NCI-H1694 treated with DMSO at 0.1 percent for 48 hours (cell line): ENCODE results near the gene NT5DC4.
"Not testable (repeated sequence)": the region's sequence is repeated elsewhere in the genome, so short reads cannot be mapped to it uniquely, and the experiment has no call there.

Experiments
- DNase-seq: peaks from one replicate; lab custom pipeline; 2025; lab: John Stamatoyannopoulos, UW

Gene NT5DC4

DNA sequence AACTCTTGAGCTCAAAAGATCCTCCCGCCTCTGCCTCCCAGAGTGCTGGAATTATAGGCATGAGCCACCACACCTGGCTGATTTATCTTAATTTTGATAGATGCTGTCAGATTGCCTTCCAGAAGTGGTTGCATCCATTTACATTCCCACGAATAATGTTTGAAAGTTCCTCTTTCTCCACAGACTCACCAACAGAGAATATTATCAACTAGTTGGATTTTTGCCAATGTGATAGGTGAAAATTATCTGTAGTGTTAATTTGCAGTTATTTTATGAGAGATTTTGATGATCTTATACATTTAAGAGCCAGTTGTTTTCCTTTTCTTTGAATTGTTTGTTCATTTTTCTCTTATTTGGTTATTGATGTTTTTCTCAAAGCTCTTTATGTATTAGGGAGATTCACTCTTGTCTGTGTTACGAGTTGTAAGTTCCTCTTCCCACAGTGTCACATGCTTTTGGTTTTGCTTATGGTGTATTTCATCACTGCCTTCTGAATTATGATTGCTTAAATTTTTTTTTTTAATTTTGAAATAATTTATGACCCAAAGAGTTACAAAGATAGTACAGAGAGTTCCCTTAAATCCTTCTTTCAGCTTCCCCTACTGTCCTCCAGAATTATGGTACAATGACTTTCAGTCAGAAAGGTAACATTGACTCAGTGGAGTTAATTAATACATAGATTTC, 20.7 kb upstream of the NT5DC4 start:
- DNase-seq, result no peak

DNA sequence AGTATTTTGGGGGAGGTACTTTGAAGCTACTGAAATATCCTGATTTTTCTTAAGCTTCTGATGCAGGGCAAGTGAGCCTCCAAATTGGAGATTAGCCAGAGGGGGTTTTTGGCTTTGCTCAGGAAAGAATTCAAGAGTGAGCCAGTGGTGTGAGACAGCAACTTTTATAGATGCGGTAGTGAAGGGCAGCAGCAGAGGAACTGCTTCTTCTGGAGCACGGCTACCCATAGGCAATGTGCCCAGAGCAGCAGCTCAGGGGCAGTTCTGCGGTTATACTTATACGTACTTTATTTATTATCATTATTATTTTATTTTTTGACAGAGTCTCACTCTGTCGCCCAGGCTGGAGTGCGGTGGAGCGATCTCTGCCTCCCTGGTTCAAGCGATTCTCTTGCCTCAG, 19.8 kb upstream of the NT5DC4 start:
- DNase-seq, result no peak

DNA sequence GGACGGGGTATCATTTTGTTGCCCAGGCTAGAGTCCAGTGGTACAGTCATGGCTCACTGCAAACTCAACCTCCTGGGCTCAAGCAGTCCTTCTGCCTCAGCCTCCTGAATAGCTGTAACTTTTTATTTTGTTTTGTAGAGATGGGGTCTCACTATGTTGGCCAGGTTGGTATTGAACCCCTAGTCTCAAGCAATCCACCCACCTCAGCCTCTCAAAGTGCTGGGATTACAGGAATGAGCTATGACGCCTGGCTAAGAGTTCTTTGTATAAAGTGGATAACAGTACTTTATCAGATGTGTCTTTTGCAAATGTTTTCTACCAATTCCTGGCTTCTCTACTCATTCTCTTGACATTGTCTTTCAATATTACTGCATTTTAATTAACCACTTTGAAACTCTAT, 17.1 kb upstream of the NT5DC4 start:
- DNase-seq, result no peak

DNA sequence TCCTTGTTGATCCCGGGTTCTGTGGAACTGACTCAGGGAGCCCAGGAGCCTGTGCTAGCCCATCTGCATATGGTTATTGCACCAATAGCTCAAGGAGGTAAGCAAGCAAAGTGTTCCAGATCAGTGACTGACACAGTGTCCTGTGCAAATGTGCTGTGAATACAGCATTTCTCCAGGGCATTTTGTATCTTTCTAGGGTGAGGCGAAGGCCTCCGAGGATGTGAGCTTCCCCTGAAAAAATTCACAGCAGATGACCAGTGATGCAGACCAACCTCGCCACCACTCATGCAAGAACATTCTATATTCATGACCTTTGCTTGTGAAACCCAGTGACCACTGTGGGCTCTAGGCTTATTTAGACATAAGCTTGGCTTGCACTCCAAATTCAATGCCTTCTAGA, 15.2 kb upstream of the NT5DC4 start:
- no peak for DNase-seq

DNA sequence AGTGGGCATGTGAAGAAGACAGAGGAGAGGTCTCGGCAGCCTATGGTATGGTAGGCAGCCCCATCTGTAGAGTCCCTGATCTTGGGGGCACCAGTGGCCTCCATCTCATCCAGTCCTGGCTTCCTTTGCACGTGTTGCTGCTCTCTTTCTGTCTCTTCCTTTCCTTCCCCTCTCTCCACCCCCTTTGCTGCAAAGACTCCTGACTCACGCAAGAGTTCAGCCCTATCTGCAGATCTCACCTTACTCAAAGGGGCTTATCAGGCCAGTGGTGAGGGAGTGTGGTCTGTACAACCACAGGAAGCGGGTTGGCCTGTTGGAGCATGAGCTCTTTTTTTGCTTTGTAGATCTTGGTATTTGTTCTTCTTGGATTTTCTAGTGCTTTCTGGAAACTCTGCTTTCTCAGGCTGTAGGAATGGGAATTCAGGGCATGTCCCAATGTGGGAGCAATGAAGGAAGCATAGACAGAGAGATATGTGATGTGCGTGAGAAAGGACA, 14.6 kb upstream of the NT5DC4 start:
- DNase-seq, result no peak

DNA sequence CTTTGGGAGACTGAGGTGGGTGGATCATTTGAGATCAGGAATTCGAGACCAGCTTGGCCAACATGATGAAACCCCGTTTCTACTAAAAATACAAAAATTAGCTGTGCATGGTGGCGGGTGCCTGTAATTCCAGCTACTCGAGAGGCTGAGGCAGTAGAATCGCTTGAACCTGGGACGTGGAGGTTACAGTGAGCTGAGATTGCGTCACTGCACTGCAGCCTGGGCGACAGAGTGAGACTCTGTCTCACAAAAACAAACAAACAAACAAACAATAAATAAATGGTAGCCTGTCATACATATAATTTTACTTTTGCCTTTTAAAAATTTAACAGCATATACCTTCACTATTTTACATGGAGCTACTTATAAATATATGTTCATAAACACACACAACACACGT, 13.9 kb upstream of the NT5DC4 start:
- DNase-seq, result not testable (repeated sequence)

DNA sequence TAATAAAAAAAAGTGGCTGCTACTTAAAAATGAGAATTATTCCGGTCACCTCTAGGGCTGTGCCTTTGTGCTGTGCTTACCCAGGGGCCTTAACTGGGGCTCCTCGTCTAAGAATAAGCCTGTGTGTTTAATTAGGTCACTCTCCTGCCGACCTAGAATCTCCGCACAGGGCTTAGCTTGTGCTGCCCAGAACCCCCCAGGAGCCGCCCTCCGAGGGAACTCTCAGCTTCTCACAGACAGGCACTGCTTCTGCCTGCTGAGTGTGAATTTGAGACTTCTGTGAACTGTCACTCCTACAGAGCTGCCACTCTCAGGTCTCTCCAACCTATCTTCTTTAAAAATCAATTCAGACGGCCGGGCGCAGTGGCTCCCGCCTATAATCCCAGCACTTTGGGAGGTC, 11.9 kb upstream of the NT5DC4 start:
- DNase-seq, result no peak

DNA sequence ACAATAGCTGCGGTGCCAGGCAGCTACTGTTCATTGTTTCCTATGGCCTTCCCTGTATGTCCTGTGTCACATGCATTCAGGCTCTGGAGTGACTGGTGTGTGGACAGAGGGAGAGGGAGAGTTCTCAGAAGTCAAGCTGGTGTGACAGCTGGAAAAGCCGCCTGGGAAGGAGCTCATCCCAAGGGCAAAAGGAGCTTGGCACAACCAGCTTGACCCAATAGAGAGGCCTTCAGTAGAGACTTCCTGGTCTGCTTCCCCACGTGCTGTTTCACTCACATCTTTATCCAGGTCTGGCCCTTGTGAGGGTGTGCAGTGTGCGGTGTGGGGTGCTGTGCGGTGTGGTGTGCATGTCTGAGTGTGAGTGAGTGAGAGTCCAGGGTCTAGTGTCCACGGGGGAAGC, 11.1 kb upstream of the NT5DC4 start:
- no peak for DNase-seq

DNA sequence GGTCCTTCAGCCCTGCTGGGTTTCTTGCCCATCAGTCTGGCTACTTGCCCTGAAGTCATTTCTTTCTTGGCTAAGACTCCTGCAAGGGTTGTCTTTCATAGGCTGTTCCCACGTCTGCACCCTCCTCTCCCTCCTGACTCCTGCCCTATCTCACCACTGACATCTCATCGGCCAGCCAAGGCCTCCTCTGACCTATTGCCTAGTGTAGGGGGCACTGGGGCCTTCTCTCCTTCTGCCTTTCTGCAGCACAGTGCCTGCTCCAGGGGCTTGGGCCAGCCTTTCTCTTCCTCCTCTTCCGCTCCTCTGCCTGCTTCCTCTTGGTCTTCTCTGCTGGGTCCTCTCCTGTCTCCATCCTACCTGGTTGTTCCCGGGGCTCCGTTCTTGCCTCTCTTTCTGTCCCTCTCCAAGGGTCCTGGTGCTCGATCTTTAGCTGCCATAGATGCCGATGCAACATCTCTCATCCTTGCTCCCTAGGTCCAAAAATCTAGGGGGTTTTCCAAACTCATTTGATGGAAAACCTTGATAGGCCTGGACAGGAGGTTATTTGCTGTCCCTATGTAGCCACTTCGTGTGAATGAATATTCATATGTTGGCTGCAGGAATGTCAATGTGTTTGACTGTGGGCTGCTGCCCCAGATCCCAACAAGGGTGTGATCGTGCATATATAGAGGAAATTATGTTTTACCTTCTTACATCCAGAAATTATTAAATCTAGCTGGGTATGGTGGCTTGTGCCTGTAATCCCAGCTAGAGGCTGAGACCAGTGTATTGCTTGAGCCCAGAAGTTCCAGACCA, 9.7 kb upstream of the NT5DC4 start:
- DNase-seq, result no peak

DNA sequence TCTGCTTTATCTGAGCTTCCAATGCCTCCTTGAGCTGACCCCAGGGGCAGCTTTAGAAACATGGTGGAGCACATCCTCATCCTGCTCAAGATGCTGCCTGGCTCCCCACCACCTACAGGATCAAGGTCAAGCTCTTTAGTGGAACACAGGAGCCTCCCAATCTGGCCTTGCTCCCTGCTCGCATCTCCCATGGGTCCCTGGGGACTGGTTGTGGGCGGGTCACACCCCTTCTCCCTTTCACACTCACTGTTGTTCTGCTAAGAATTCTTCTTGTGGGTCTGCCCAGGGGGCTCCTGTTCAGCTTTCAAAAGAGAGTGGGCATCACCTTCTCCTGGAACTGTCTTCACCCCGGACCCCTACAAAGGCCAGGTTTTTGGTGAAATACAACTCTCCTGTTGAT, 8.4 kb upstream of the NT5DC4 start:
- DNase-seq, result no peak

DNA sequence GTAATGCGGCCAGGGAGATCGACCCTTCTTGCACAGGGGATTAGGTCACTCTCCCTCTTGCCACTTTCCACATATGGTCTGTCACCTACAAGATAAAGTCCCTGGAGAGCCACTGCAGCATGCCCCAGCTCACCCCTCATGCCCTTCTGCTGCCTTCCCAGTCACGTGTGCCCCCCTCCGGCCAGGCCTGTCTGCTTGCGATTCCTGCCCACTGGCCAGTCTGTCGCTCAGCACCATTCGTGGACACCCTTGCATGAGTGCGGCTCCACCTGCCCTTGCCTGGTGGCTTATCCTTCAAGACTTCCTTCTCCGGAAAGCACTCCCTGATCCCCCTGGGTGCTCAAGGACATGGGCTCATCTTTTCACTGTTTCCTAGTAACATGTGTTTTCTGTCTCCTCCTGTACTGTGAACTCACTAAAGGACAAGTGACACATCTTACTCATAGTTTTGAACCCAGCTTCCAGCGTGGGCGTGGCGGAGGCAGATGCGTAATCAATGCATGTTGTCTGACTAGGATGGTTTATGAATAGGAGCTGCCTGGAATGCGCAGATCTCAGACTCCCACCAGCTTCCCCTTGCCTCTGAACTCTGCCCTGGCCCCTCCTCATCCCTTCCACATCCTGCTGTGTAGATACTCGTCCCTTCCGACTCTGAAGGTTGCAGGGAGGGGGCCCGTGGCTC, 7.8 kb upstream of the NT5DC4 start:
- DNase-seq, result no peak

DNA sequence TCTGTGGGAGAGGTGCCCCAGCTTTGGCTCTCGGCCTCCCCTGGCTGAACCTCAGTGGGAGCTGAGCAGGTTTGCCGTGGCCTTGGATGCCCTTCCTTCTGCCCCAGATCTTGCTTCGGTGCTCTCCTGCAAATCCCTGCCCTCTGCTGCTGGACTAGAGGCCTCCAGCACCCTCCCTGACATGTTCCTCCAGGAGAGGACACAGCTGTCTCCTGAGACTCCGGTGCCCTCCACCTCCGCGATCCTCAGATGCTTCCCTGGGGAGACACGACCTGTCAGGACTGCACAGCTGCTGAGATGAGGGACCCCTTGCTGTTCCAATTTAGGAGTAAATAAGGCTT, 7.3 kb upstream of the NT5DC4 start:
- no peak for DNase-seq

DNA sequence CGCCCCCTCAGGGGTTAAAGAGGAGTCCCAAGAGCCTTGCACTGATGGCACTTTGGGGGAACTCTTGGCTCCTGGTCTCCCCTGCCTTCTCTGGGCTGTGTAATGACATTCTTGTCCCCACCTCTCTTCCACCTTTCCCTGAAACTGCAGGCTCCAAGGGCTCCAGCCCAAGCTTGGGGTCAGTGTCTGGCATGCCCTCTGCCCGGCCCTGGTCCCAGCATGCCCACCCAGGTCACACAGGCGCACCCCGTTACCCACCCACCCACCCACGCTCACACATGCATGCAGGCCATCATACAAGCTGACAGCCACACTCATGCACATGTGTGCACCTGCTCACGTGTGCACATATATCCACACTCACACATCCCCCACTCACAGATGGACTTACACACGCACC, 6.9 kb upstream of the NT5DC4 start:
- DNase-seq, result no peak

DNA sequence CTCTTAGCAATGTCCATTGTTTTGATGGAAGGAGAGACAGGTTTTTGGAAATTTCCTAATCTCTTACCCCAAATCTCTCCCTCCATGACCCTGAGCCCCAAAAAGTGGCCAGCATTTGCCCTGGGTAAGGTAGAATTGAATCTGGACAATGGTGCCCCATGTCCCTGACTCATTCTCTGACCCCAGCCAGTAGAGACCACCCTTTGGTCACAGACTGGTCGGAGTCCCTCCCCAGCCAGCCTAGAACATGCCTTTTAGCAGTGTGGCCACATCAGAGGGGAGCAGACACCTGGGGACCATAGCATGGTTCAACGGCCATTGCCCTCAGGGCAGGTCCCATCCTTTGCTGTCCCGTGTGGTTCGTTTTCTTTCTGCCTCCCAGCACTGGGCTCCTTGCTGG, 6.5 kb upstream of the NT5DC4 start:
- no peak for DNase-seq

DNA sequence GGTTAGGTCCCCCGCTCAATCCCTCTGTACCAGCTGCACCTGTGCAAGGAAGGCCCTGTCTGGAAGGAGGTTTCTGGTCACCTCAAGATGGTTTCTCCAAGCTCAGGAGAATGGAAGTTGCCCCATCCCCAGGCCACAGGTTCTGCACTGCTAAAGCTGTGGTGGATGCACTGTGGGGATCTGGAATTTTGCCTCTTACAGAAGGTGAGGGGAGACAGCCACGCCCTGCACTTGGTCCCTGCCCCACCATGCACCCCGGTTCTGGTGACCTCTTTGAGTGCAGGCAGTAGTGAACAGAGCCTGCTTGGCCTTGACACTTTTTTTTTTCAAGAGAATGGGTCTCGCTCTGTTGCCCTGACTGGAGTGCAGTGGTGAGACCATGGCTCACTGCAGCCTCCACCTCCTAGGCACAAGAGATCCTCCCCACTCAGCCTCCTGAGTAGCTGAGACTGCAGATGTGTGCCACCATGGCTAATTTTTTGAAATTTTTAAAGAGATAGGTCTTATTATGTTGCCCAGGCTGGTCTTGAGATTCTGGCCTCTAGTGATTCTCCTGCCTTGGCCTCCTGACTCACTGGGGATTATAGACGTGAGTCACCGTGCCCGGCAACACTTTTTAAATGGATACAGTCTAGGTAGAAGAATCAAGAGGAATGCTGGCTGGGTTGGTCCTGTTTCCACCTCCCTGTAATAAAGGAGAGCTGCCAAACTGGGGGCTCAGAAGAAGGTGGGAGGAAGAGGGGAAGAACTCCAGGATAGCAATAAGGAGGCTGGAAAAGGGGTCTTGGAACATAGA, 5.8 kb upstream of the NT5DC4 start:
- DNase-seq, result no peak

DNA sequence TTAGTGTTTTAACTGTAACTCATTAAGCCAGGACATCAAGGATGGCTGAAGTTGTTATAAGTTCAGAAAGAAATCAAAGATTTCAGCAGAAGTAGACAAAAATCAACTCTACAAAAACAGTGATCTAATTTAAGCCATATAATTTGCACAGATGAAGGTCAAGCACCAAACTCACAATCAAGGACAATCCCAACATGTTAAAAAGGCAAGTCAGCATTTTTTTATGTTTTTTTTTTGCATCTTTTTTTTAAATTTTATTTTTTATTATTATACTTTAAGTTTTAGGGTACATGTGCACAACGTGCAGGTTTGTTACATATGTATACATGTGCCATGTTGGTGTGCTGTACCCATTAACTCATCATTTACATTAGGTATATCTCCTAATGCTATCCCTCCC, 4.7 kb upstream of the NT5DC4 start:
- not testable (repeated sequence) for DNase-seq

DNA sequence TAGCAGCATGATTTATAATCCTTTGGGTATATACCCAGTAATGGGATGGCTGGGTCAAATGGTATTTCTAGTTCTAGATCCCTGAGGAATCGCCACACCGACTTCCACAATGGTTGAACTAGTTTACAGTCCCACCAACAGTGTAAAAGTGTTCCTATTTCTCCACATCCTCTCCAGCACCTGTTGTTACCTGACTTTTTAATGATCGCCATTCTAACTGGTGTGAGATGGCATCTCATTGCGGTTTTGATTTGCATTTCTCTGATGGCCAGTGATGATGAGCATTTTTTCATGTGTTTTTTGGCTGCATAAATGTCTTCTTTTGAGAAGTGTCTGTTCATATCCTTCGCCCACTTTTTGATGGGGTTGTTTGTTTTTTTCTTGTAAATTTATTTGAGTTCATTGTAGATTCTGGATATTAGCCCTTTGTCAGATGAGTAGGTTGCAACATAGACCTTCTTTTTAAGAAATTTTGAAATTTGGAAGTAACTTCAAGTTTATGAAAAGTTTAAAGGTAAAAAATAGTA, 3.9 kb upstream of the NT5DC4 start:
- not testable (repeated sequence) for DNase-seq

DNA sequence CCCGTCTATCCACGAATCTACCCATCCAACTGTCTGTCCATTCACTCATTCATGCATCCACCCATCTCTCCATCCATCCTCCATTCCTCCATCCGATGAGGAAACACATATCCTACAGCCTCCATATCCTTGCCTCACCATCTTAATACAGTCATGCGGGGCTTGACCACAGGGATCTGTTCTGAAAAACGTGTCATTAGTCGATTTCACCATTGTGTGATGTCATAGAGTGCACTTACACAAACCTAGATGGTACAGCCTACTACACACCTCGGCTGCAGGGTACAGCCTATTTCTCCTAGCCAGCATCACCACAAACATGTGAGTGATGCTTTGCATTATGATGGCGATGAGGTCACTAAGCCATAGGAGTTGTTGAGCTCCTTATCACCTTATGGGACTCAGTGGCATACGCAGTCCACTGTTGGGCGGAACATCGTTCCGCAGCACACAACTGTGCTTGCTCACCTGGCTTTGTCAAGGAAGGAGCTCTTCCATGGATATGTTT, 1.9 kb upstream of the NT5DC4 start:
- DNase-seq, result no peak

DNA sequence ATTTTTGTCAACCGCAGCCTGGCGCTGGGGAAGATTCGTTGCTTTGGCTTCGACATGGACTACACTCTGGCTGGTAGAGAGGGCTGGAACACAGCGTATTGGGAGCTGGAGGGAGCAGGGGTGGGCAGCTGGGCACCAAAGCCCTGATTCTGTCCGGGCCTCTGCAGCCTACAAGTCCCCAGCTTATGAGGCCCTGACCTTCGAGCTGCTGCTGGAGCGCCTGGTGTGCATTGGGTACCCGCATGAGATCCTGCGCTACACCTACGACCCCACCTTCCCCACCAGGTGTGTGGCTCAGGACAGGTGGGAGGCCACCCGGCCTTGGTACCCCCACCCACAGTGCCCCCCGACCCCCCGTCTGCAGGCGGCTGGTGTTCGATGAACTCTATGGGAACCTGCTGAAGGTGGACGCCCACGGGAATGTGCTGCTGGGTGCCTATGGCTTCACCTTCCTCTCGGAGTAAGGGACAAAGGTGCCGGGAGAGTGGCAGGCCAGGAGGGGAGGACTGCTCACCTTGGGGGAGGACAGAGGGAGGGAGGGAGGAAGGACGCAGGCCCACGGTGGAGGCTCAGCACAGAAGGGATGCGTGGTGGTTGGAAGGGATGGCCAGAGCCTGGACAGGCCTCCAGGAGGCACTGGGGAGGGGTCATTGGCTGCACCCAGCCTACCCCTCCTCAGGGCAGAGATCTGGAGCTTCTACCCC, 1.2 kb downstream of the NT5DC4 start:
- DNase-seq, result no peak

DNA sequence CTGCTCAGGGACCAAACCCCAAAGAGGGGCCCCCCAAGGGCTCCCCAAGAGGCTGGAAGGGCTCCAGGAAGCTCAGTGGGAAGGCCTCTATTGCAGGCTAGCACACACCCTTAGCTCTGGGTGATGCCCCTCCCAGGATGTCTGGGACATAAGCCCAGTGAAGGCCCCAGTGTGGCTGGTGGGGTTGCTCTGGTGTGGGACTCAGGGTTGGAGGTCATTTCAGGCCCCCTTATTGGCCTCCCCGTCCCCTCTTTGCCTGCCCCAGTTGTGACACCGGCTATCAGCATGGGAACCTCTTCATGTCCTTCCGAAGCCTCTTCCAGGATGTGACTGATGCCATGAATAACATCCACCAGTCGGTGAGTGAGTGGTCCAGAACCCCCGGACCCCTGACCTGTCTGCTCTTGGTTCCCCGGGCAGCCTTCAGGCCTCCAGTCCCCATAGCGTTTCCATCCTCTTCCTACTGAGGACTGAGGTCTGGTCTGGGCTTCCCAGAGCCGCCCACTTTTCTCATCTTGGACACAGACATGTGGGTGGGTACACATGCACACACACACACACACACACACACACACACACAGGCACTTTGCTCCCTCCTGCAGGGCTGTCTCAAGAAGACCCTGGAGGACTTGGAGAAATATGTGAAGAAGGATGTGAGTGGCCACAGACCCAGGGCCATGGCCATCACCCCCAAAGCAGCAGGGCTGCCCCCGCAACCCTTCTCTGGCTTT, 2.2 kb downstream of the NT5DC4 start:
- DNase-seq, result no peak

DNA sequence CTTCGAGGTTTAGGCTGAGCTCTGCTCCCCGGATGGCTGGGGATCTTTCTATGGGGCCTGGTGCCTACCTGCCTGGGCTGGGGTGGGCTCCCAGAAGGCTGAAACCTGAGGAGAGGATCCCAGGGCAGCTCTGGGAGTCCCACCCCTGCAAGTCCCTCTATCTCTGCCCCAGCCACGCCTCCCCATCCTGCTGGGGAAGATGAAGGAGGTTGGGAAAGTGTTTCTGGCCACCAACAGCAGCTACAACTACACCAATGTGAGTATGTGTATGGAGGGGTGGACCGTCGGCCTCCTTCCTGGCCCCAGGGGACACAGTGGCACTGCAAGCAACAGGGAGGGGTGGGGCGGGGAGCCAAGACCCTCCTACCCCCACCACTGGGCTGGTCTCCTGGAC, 2.7 kb downstream of the NT5DC4 start:
- DNase-seq, result no peak
